Prostate gland (tissue), 2 donors: ENCODE data around the gene PCSK1. TPM values are rescaled to one million over a fixed set of nuclear protein-coding genes. Genes with fewer than 3 reads are reported as not detected.

Experiments
- DNase-seq: peaks from one replicate; pipeline ENCODE4 v3.0.0-alpha.2; 2019; ENCODE audit warnings: low spot score
- H3K27ac ChIP-seq, 2 donors: fragments of 200-600 bp; sonication (generic); 2 replicates each; pipeline ENCODE4 v1.5.1; 2017 to 2019
- H3K27me3 ChIP-seq: fragments of 200-600 bp; sonication (generic); replicated peaks from 2 replicates; pipeline ENCODE4 v1.5.1; 2019; ENCODE audit not compliant: insufficient read depth
- H3K36me3 ChIP-seq, 2 donors: fragments of 200-600 bp; sonication (generic); 1 replicate in 1 of 2; 2 replicates in 1 of 2; pipeline versions ENCODE4 v1.5.1 to v1.8.1; 2017 to 2019
- H3K4me1 ChIP-seq: fragments of 200-600 bp; sonication (generic); replicated peaks from 2 replicates; pipeline ENCODE4 v1.5.1; 2019
- H3K4me3 ChIP-seq, 2 donors: fragments of 200-600 bp; sonication (generic); 2 replicates each; pipeline ENCODE4 v1.5.1; 2017 to 2019
- H3K9me3 ChIP-seq: fragments of 200-600 bp; sonication (generic); 2 replicates; pipeline ENCODE4 v1.5.1; 2017
- CTCF ChIP-seq, 4 experiments: fragments of 200-600 bp in 2 of 4; fragments of 450-650 bp in 2 of 4; sonication (generic) in 2 of 4; IDR thresholded peaks; 1 replicate in 3 of 4; 2 replicates in 1 of 4; pipeline ENCODE4 v1.5.1; 2016 to 2019; ENCODE audit warnings: antibody characterized with exemption in 4 of 4, mild to moderate bottlenecking in 2 of 4, moderate library complexity in 2 of 4
- POLR2A ChIP-seq: fragments of 450-650 bp; IDR thresholded peaks from one replicate; pipeline ENCODE4 v1.6.1; 2016; ENCODE audit warnings: antibody characterized with exemption, mild to moderate bottlenecking
- POLR2AphosphoS5 ChIP-seq: sonication (generic); formaldehyde crosslinking; IDR thresholded peaks from one replicate; pipeline ENCODE4 v1.6.1; 2017; ENCODE audit warnings: antibody characterized with exemption
- WGBS: methylation state at CpG from one replicate; pipeline ENCODE4 v1.1.5; 2018; 5-methylcytosine and 5-hydroxymethylcytosine counted together
- intact Hi-C: fragments of 100-400 bp; cut with DNase I; formaldehyde crosslinking; loops from one replicate; pipeline ENCODE4 v1.14.2; 2022
- total RNA-seq, 2 donors: library from RNA; depleted of rRNA; stranded (reverse); fragments of >200 nt; gene quantifications; one replicate each; pipeline ENCODE4 v1.1.0, GENCODE V29; 2016

Gene PCSK1
- total RNA-seq, 2 donors from 2014 or later: 0.14 to 0.34 TPM

GRCh38 chr5:96474073-96474472, 41.0 kb upstream of the PCSK1 start:
- H3K9me3 ChIP-seq: no peaks in the 10 kb centered on the region
- no peaks in the 10 kb centered on the region for H3K27me3 ChIP-seq
- no peak for TF ChIP-seq CTCF (IDR thresholded peaks at IDR 0.05)
- TF ChIP-seq POLR2A: no peak
- no peak for TF ChIP-seq POLR2AphosphoS5
- H3K27ac ChIP-seq: no peak overlapping the region
- DNase-seq: no peak
- WGBS: 69% methylated on average over 4 of the region's 4 CpGs
- no peaks in the 10 kb centered on the region for H3K4me1 ChIP-seq
- no peaks in the 10 kb centered on the region for H3K36me3 ChIP-seq
- intact Hi-C loops: no loop called here
- H3K4me3 ChIP-seq: no peak overlapping the region

GRCh38 chr5:96473155-96473554, 40.1 kb upstream of the PCSK1 start:
- H3K9me3 ChIP-seq: no peaks in the 10 kb centered on the region
- no peaks in the 10 kb centered on the region for H3K4me1 ChIP-seq
- TF ChIP-seq CTCF (IDR thresholded peaks at IDR 0.05) (no peak), POLR2AphosphoS5 (no peak), POLR2A (no peak)
- H3K27me3 ChIP-seq: no peaks in the 10 kb centered on the region
- intact Hi-C loops: no loop called here
- H3K27ac ChIP-seq: no peak overlapping the region
- no peaks in the 10 kb centered on the region for H3K36me3 ChIP-seq
- WGBS: 22% methylated on average over 1 of the region's 1 CpG
- DNase-seq: no peak
- no peak overlapping the region for H3K4me3 ChIP-seq

GRCh38 chr5:96470785-96471184, 37.7 kb upstream of the PCSK1 start:
- intact Hi-C loops: no loop called here
- H3K27ac ChIP-seq: no peak overlapping the region
- H3K4me1 ChIP-seq: no peaks in the 10 kb centered on the region
- no peaks in the 10 kb centered on the region for H3K27me3 ChIP-seq
- no peaks in the 10 kb centered on the region for H3K9me3 ChIP-seq
- DNase-seq: no peak
- H3K36me3 ChIP-seq: no peaks in the 10 kb centered on the region
- H3K4me3 ChIP-seq: no peak overlapping the region
- 96% methylated on average over 1 of the region's 1 CpG for WGBS
- TF ChIP-seq CTCF (IDR thresholded peaks at IDR 0.05): no peak
- TF ChIP-seq POLR2A: no peak
- no peak for TF ChIP-seq POLR2AphosphoS5

GRCh38 chr5:96468956-96469355, 35.9 kb upstream of the PCSK1 start:
- DNase-seq: no peak
- no peaks in the 10 kb centered on the region for H3K27me3 ChIP-seq
- H3K4me3 ChIP-seq: no peak overlapping the region
- 90% methylated on average over 5 of the region's 5 CpGs for WGBS
- TF ChIP-seq CTCF (IDR thresholded peaks at IDR 0.05) (no peak), POLR2AphosphoS5 (no peak), POLR2A (no peak)
- no peak overlapping the region for H3K27ac ChIP-seq
- intact Hi-C loops: no loop called here
- H3K9me3 ChIP-seq: no peaks in the 10 kb centered on the region
- no peaks in the 10 kb centered on the region for H3K36me3 ChIP-seq
- no peaks in the 10 kb centered on the region for H3K4me1 ChIP-seq

GRCh38 chr5:96463091-96463490, 30.0 kb upstream of the PCSK1 start:
- Histone ChIP-seq H3K27me3 (no peaks in the 10 kb centered on the region), H3K4me1 (no peaks in the 10 kb centered on the region), H3K27ac (no peak overlapping the region)

More at GRCh38 chr5:96463091-96463490, 30.0 kb upstream of the PCSK1 start:
- no peaks in the 10 kb centered on the region for H3K9me3 ChIP-seq
- DNase-seq: no peak
- WGBS: 50% methylated on average over 2 of the region's 2 CpGs
- no peak for TF ChIP-seq POLR2AphosphoS5
- TF ChIP-seq POLR2A: no peak
- H3K4me3 ChIP-seq: no peak overlapping the region
- intact Hi-C loops: no loop called here
- no peaks in the 10 kb centered on the region for H3K36me3 ChIP-seq
